Mesendoderm (in vitro differentiated cells): ENCODE data around the gene GPRC5D. TPM values are rescaled to one million over a fixed set of nuclear protein-coding genes. Genes with fewer than 3 reads are reported as not detected.

Experiments
- DNase-seq: peaks from one replicate; pipeline ENCODE4 v3.0.0; 2013
- H2AK5ac ChIP-seq: 2 replicates; pipeline ENCODE4 v1.6.1; 2013; ENCODE audit warnings: low read length, inconsistent platforms
- H2BK120ac ChIP-seq: 2 replicates; pipeline ENCODE4 v1.6.1; 2013; ENCODE audit warnings: low read depth, mild to moderate bottlenecking, low read length, moderate library complexity, mixed read lengths
- H2BK15ac ChIP-seq: replicated peaks from 2 replicates; pipeline ENCODE4 v1.6.1; 2013; ENCODE audit warnings: low read depth, mild to moderate bottlenecking, moderate library complexity
- H2BK5ac ChIP-seq: 2 replicates; pipeline ENCODE4 v1.6.1; 2013; ENCODE audit warnings: low read length, inconsistent platforms
- H3K18ac ChIP-seq: 2 replicates; pipeline ENCODE4 v1.6.1; 2013; ENCODE audit warnings: mild to moderate bottlenecking, low read length, mixed read lengths
- H3K23ac ChIP-seq: one replicate; pipeline ENCODE4 v1.6.1; 2013; ENCODE audit warnings: low read length
- H3K27ac ChIP-seq: 2 replicates; pipeline ENCODE4 v1.5.1; 2013; ENCODE audit warnings: low read depth, mild to moderate bottlenecking, inconsistent platforms, low read length, moderate library complexity
- H3K27me3 ChIP-seq: 2 replicates; pipeline ENCODE4 v1.6.1; 2013; ENCODE audit warnings: low read length, control low read depth, mild to moderate bottlenecking, inconsistent platforms; ENCODE audit not compliant: insufficient read depth, poor library complexity
- H3K36me3 ChIP-seq: 2 replicates; pipeline ENCODE4 v1.6.1; 2013; ENCODE audit warnings: low read length, inconsistent platforms; ENCODE audit not compliant: control insufficient read depth, insufficient read depth
- H3K4ac ChIP-seq: one replicate; pipeline ENCODE4 v1.6.1; 2013; ENCODE audit warnings: low read depth, mild to moderate bottlenecking, low read length, moderate library complexity
- H3K4me1 ChIP-seq: 2 replicates; pipeline ENCODE4 v1.6.1; 2013; ENCODE audit warnings: low read depth, low read length, inconsistent platforms; ENCODE audit not compliant: control insufficient read depth
- H3K4me2 ChIP-seq: 2 replicates; pipeline ENCODE4 v1.6.1; 2013; ENCODE audit warnings: low read length
- H3K4me3 ChIP-seq: 2 replicates; pipeline ENCODE4 v1.5.1; 2013; ENCODE audit warnings: mild to moderate bottlenecking, low read length
- H3K56ac ChIP-seq: one replicate; pipeline ENCODE4 v1.6.1; 2013; ENCODE audit warnings: low read length
- H3K79me1 ChIP-seq: 2 replicates; pipeline ENCODE4 v1.6.1; 2013; ENCODE audit warnings: low read length, inconsistent platforms
- H3K79me2 ChIP-seq: 2 replicates; pipeline ENCODE4 v1.6.1; 2013; ENCODE audit warnings: mild to moderate bottlenecking, low read length; ENCODE audit not compliant: control insufficient read depth, insufficient read depth
- H3K9ac ChIP-seq: 2 replicates; pipeline ENCODE4 v1.6.1; 2013; ENCODE audit warnings: low read length, inconsistent platforms
- H4K5ac ChIP-seq: one replicate; pipeline ENCODE4 v1.6.1; 2013; ENCODE audit warnings: low read length
- H4K8ac ChIP-seq: one replicate; pipeline ENCODE4 v1.6.1; 2013; ENCODE audit warnings: low read depth, mild to moderate bottlenecking, control low read depth, low read length, moderate library complexity
- WGBS: extraction: QIAGEN DNeasy Blood & Tissue Kit; methylation state at CpG from one replicate; pipeline ENCODE4 v1.1.7; 2013; ENCODE audit warnings: low lambda C conversion rate, missing lambda C conversion rate; ENCODE audit not compliant: insufficient coverage; ENCODE audit errors: extremely low coverage; 5-methylcytosine and 5-hydroxymethylcytosine counted together
- polyA plus RNA-seq, 2 experiments: library from polyadenylated mRNA; stranded (reverse); fragments of 200-250 nt; gene quantifications; one replicate each; pipeline ENCODE4 v1.2.3, GENCODE V29; 2013

The GPRC5D gene
- not detected for polyA plus RNA-seq (2013, experiment 1 of 2)
- polyA plus RNA-seq (2013, experiment 2 of 2) = not detected

GRCh38 chr12:12952036-12952435 is at the start of gene GPRC5D:
Gene GPRC5D (minus strand): TSS chr12:12952170. CDS start chr12:12950384, 1,786 bp downstream.
- no peak within 1 kb of the TSS for H2BK5ac ChIP-seq
- no peaks in the 10 kb centered on the region for H3K36me3 ChIP-seq
- no CpG with 5 or more reads among the region's 6 CpGs for WGBS
- H3K79me1 ChIP-seq = no peaks in the 10 kb centered on the region
- H3K4ac ChIP-seq = no peak within 1 kb of the TSS
- no peak within 1 kb of the TSS for H3K18ac ChIP-seq
- H2BK120ac ChIP-seq = no peak within 1 kb of the TSS
- no peak within 1 kb of the TSS for H3K4me2 ChIP-seq
- no peak within 1 kb of the TSS for H3K9ac ChIP-seq
- no peak within 1 kb of the TSS for H2BK15ac ChIP-seq
- no peak within 1 kb of the TSS for H4K8ac ChIP-seq
- H2AK5ac ChIP-seq = no peak within 1 kb of the TSS
- H3K27ac ChIP-seq = no peak within 1 kb of the TSS
- no peaks in the 10 kb centered on the region for H3K4me1 ChIP-seq
- H3K23ac ChIP-seq = no peak within 1 kb of the TSS
- H3K56ac ChIP-seq = no peak within 1 kb of the TSS
- no peak within 1 kb of the TSS for H4K5ac ChIP-seq
- H3K27me3 ChIP-seq = no peaks in the 10 kb centered on the region
- no peak for DNase-seq
- no peak within 1 kb of the TSS for H3K4me3 ChIP-seq
- H3K79me2 ChIP-seq = no peaks in the 10 kb centered on the region

DNA sequence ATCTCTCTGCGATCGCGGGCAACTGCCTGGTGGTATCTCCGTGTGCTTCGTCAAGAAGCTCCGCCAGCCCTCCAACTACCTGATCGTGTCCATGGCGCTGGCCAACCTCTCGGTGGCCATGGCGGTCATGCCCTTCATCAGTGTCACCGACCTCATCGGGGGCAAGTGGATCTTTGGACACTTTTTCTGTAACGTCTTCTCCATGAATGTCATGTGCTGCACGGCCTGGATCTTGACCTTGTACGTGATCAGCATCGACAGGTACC is 49.7 kb upstream of the GPRC5D start:
- Histone ChIP-seq H2BK5ac (no peak overlapping the region), H3K4me3 (no peak overlapping the region), H3K27me3 (no peaks in the 10 kb centered on the region), H4K5ac (no peak overlapping the region), H3K4me2 (peak overlapping the region; percentile 15), H3K4me1 (no peaks in the 10 kb centered on the region), H3K79me1 (no peaks in the 10 kb centered on the region), H3K27ac (no peak overlapping the region), H3K56ac (peak overlapping the region; percentile 68), H3K18ac (no peak overlapping the region), H3K9ac (peak overlapping the region; percentile 52), H3K4ac (no peak overlapping the region), H2BK15ac (no peak overlapping the region), H4K8ac (no peak overlapping the region), H3K79me2 (no peaks in the 10 kb centered on the region), H3K36me3 (no peaks in the 10 kb centered on the region), H2AK5ac (no peak overlapping the region), H2BK120ac (no peak overlapping the region), H3K23ac (no peak overlapping the region)
- DNase-seq = peak; percentile 27
- WGBS = no CpG with 5 or more reads among the region's 16 CpGs

- H3K79me1 ChIP-seq = peaks cover 2% of the 10 kb centered on the region
- H2BK15ac ChIP-seq = no peak overlapping the region
- no peak overlapping the region for H2BK120ac ChIP-seq
- H3K18ac ChIP-seq = peak overlapping the region; percentile 86
- peak overlapping the region; percentile 36 for H3K4me2 ChIP-seq
- H2BK5ac ChIP-seq = no peak overlapping the region
- no peaks in the 10 kb centered on the region for H3K4me1 ChIP-seq
- peak overlapping the region; percentile 8 for H3K27ac ChIP-seq
- H2AK5ac ChIP-seq = no peak overlapping the region
- H3K4me3 ChIP-seq = peak overlapping the region; percentile 61
- H3K4ac ChIP-seq = no peak overlapping the region
- H3K23ac ChIP-seq = no peak overlapping the region
- no peaks in the 10 kb centered on the region for H3K27me3 ChIP-seq
- H3K56ac ChIP-seq = peak overlapping the region; percentile 79
- peak overlapping the region; percentile 70 for H3K9ac ChIP-seq
- H4K5ac ChIP-seq = no peak overlapping the region
- WGBS = no CpG with 5 or more reads among the region's 82 CpGs
- H3K79me2 ChIP-seq = no peaks in the 10 kb centered on the region
- H3K36me3 ChIP-seq = no peaks in the 10 kb centered on the region
- no peak overlapping the region for H4K8ac ChIP-seq
- peak; percentile 74 for DNase-seq
Observed at GRCh38 chr12:13000925-13001774, 49.2 kb upstream of the GPRC5D start.

DNA sequence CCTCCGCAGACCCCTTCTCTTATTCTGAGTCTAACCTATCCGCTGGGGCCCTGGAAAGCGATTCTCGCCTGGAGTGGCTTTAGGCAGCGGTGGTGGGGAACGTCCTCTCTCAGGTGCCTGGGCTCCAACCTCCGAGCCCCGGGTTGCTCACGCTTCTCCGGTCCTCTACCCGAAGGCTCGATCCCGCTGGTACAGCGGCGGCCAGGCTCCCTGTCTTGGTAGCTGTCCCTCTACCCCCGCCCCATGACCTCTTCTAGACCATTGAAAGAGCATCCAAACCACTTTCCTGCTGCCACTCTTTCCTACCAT is 48.6 kb upstream of the GPRC5D start:
- Histone ChIP-seq H2AK5ac (no peak overlapping the region), H4K8ac (no peak overlapping the region), H3K27me3 (no peaks in the 10 kb centered on the region), H3K4me3 (peak overlapping the region; percentile 61), H3K9ac (peak overlapping the region; percentile 70), H2BK120ac (no peak overlapping the region), H2BK5ac (no peak overlapping the region), H3K79me1 (peaks cover 2% of the 10 kb centered on the region), H3K79me2 (no peaks in the 10 kb centered on the region), H3K36me3 (no peaks in the 10 kb centered on the region), H2BK15ac (no peak overlapping the region), H3K18ac (peak overlapping the region; percentile 32), H3K23ac (no peak overlapping the region), H3K4me1 (no peaks in the 10 kb centered on the region), H4K5ac (no peak overlapping the region), H3K27ac (peak overlapping the region; percentile 2), H3K4me2 (peak overlapping the region; percentile 36), H3K4ac (no peak overlapping the region), H3K56ac (peak overlapping the region; percentile 79)
- no CpG with 5 or more reads among the region's 16 CpGs for WGBS
- peak; percentile 73 for DNase-seq

DNA sequence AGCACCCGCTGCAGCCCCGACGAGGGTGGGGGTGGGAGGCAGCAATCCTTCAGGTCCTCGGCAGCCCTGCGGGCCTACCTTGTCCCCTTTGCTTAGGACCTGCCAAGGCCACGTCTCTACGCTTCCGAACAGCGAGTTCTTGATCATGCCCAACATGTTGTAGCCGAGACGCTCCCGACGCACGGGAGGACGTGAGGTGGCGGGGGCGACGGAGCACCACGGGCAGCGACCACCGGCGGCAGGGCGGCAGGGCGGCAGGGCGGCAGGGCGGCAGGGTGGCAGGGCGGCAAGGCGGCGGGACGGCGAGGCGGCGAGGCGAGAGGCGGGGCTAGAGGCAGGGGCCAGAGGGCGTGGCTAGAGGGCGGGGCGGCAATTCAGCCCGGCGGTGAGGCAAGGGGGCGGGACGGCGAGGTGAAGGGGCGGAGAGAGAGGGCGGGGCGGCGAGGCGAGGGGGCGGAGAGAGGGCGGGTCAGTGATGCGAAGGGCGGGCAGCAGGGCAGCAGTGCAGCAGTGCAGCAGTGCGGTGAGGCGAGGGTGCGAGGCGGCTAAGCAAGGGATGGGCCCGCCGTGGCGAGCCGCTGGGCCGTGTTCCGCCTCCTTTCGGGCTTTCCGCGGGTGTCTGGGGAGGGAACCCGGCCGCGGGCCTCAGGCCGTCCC is 48.1 kb upstream of the GPRC5D start, which contains the start of gene HEBP1:
HEBP1 (minus strand) TSS at position 307 of the 657 bp plus-strand sequence; CDS start at position 156, 151 bp downstream.
- Histone ChIP-seq H3K18ac (peak within 1 kb of the TSS; percentile 86), H3K27ac (peak within 1 kb of the TSS; percentile 8), H4K8ac (no peak within 1 kb of the TSS), H3K4me2 (peak within 1 kb of the TSS; percentile 77), H3K56ac (peak within 1 kb of the TSS; percentile 95), H2BK120ac (no peak within 1 kb of the TSS), H3K9ac (peak within 1 kb of the TSS; percentile 88), H3K4me3 (peak within 1 kb of the TSS; percentile 80), H3K4me1 (no peaks in the 10 kb centered on the region), H2BK15ac (no peak within 1 kb of the TSS), H4K5ac (no peak within 1 kb of the TSS), H3K4ac (no peak within 1 kb of the TSS), H3K79me1 (peaks cover 2% of the 10 kb centered on the region), H3K23ac (no peak within 1 kb of the TSS), H3K79me2 (no peaks in the 10 kb centered on the region), H3K36me3 (no peaks in the 10 kb centered on the region), H3K27me3 (no peaks in the 10 kb centered on the region), H2BK5ac (peak within 1 kb of the TSS; percentile 23), H2AK5ac (no peak within 1 kb of the TSS)
- WGBS = no CpG with 5 or more reads among the region's 69 CpGs
- peak; percentile 91 for DNase-seq
